ENCODE measurements around the gene DOLPP1. TPM values are rescaled to one million over a fixed set of nuclear protein-coding genes. Genes with fewer than 3 reads are reported as not detected.

Gene DOLPP1
- total and polyA plus RNA-seq, 2 of the 13 experiments (the other 11 are each of a cell fraction or from before 2014, with no cell fraction given) = 21.0 to 34.1 TPM

GRCh38 chr9:129080601-129081387 lies at the start of gene DOLPP1 (continued):
- TF ChIP-seq DZIP1 (CRISPR knock-in tag; IDR thresholded peaks at IDR 0.05) = no peak
- TF ChIP-seq ZBTB10 (CRISPR knock-in tag; IDR thresholded peaks at IDR 0.05; ENCODE audit: borderline replicate concordance) = no peak
- no peak for TF ChIP-seq MIXL1 (CRISPR knock-in tag; IDR thresholded peaks at IDR 0.05)
- peak; percentile 50; the same call in 1 of the 2 replicates for TF ChIP-seq KLF15 (CRISPR knock-in tag; IDR thresholded peaks at IDR 0.05; ENCODE audit: borderline replicate concordance)
- no peak for TF ChIP-seq SP1 (IDR thresholded peaks at IDR 0.05)
- peak; percentile 58 for TF ChIP-seq SP1 (CRISPR knock-in tag; IDR thresholded peaks at IDR 0.05)
- no peak for TF ChIP-seq NFIC (IDR thresholded peaks at IDR 0.05; ENCODE audit: low read length)
- peak; percentile 53; the same call in 1 of the 2 replicates for TF ChIP-seq ZNF792 (CRISPR knock-in tag; IDR thresholded peaks at IDR 0.05)
- TF ChIP-seq ISL2 (CRISPR knock-in tag; IDR thresholded peaks at IDR 0.05) = no peak
- TF ChIP-seq PRDM10 (CRISPR knock-in tag; IDR thresholded peaks at IDR 0.05; ENCODE audit: low read depth) = no peak
- no peak for TF ChIP-seq RBM22 (optimal IDR thresholded peaks at IDR 0.05; ENCODE audit: low read length)
- no peak for TF ChIP-seq FLYWCH1 (CRISPR knock-in tag; IDR thresholded peaks at IDR 0.05)
- peak; percentile 50 for TF ChIP-seq ZFX (CRISPR knock-in tag; IDR thresholded peaks at IDR 0.05; ENCODE audit: low read depth)
- TF ChIP-seq PHF5A (CRISPR knock-in tag; IDR thresholded peaks at IDR 0.05; ENCODE audit: low read depth, unreplicated experiment) = no peak
- TF ChIP-seq ZNF383 (CRISPR knock-in tag; IDR thresholded peaks at IDR 0.05; ENCODE audit: borderline replicate concordance) = no peak
- TF ChIP-seq DMAP1 (CRISPR knock-in tag; IDR thresholded peaks at IDR 0.05) = peak; percentile 73
- TF ChIP-seq ZNF589 (CRISPR knock-in tag; conservative IDR thresholded peaks at IDR 0.05) = no peak
- peak; percentile 99 for TF ChIP-seq NFYC (CRISPR knock-in tag; IDR thresholded peaks at IDR 0.05)
- TF ChIP-seq ZNF713 (CRISPR knock-in tag; IDR thresholded peaks at IDR 0.05) = no peak; the same call in 1 of the 2 replicates
- TF ChIP-seq TEF (CRISPR knock-in tag; IDR thresholded peaks at IDR 0.05) = no peak

Data from HepG2 (cell line).